Nephron progenitor cell (in vitro differentiated cells): ENCODE data around the gene SIGLEC10.
"Not testable (repeated sequence)": the region's sequence is repeated elsewhere in the genome, so short reads cannot be mapped to it uniquely, and the experiment has no call there.

Source experiments
- DNase-seq: peaks from one replicate; pipeline ENCODE4 v3.0.0; 2021
- H3K27ac Mint-ChIP-seq: 2 replicates; pipeline ENCODE4 v1.8.0; 2021; ENCODE audit warnings: mild to moderate bottlenecking, moderate library complexity, mixed read lengths
- H3K27me3 Mint-ChIP-seq: 2 replicates; pipeline ENCODE4 v1.8.0; 2021; ENCODE audit warnings: mild to moderate bottlenecking, low read depth, mixed read lengths; ENCODE audit not compliant: poor library complexity
- H3K36me3 Mint-ChIP-seq: 2 replicates; pipeline ENCODE4 v1.8.0; 2021; ENCODE audit warnings: low read depth, mixed read lengths
- H3K4me1 Mint-ChIP-seq: 2 replicates; pipeline ENCODE4 v1.8.0; 2021; ENCODE audit warnings: mixed read lengths
- H3K4me3 Mint-ChIP-seq: 2 replicates; pipeline ENCODE4 v1.8.0; 2021; ENCODE audit warnings: mild to moderate bottlenecking, moderate library complexity, mixed read lengths
- H3K9me3 Mint-ChIP-seq: 2 replicates; pipeline ENCODE4 v1.8.0; 2021; ENCODE audit warnings: mild to moderate bottlenecking, moderate library complexity, mixed read lengths
- TF ChIP-seq, protein P1 (sequence below): fragments of 200-600 bp; sonication (generic); IDR thresholded peaks from 2 replicates; pipeline ENCODE4 v1.5.0; 2021; ENCODE audit warnings: antibody characterized with exemption

SIGLEC10 gene

DNA sequence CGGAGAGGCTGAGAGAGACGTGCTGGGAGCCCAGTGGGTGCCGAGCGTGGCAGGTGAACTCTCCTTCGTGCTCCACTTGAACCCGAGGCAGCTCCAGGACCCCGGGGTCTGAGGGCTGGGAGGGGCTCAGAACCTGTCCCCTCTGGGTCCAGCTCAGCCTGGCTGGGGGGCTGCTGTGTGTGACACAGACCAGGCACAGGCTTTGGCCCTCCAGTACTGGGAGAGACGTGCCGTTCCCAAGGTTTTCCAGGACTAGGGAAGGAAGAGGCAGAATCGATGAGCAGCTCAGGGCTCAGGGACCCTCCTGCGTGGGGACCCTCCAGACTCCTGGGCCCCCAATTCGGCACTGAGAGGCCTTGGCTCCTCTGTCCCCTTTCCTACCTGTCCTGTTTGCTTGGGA is 2.3 kb downstream of the SIGLEC10 start:
- DNase-seq = no peak

DNA sequence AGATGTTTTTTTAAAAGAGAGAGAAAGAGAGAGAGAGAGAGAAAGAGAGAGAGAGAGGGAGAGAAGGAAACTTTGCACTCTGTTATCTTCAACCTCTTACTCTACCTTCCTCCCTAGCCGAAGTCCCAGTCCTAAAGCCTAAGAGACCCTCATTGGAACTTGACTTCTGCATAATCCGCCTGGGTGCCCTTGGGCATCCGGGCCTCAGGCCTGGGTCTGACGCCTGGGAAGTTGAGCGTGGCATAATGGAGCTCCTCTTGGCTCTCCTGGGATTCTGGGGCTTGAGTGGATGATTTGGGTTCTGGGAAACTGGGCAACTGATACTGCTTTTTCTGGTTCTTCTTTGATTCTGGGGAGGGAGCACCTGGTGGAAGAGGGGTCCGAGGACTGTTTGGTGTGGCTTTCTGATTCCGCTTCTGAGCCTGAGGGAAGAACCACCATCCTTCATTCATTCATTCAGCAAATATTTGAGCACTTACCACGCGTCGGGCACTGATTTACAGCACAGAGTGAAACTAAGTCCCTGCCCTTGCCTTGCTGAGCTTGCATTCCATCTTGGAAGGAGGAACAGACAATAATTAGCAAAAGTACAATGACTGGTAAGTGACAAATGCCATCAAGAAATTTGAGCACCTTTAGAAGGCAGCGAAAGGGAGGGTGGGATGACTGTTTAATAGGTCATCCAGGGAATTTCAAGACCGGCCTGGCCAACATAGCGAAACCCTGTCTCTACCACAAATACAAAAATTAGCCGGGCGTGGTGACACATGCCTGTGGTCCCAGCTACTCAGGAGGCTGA is 6.3 kb downstream of the SIGLEC10 start:
- DNase-seq = no peak
- peak overlapping the region; percentile 40 for H3K27ac Mint-ChIP-seq
- peaks cover 5% of the 10 kb centered on the region for H3K27me3 Mint-ChIP-seq
- H3K9me3 Mint-ChIP-seq = peaks cover 9% of the 10 kb centered on the region
- H3K4me3 Mint-ChIP-seq = no peak overlapping the region
- H3K4me1 Mint-ChIP-seq = peaks cover 4% of the 10 kb centered on the region
- TF ChIP-seq, protein P1, sequence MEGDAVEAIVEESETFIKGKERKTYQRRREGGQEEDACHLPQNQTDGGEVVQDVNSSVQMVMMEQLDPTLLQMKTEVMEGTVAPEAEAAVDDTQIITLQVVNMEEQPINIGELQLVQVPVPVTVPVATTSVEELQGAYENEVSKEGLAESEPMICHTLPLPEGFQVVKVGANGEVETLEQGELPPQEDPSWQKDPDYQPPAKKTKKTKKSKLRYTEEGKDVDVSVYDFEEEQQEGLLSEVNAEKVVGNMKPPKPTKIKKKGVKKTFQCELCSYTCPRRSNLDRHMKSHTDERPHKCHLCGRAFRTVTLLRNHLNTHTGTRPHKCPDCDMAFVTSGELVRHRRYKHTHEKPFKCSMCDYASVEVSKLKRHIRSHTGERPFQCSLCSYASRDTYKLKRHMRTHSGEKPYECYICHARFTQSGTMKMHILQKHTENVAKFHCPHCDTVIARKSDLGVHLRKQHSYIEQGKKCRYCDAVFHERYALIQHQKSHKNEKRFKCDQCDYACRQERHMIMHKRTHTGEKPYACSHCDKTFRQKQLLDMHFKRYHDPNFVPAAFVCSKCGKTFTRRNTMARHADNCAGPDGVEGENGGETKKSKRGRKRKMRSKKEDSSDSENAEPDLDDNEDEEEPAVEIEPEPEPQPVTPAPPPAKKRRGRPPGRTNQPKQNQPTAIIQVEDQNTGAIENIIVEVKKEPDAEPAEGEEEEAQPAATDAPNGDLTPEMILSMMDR = no peak
- peaks cover 3% of the 10 kb centered on the region for H3K36me3 Mint-ChIP-seq

More for the DNA sequence above, 2.3 kb downstream of the SIGLEC10 start:
- Mint-ChIP-seq H3K9me3 (no peaks in the 10 kb centered on the region), H3K27me3 (peaks cover 8% of the 10 kb centered on the region), H3K27ac (no peak overlapping the region), H3K4me3 (no peak overlapping the region), H3K4me1 (no peaks in the 10 kb centered on the region), H3K36me3 (no peaks in the 10 kb centered on the region)
- TF ChIP-seq, protein P1 = no peak

DNA sequence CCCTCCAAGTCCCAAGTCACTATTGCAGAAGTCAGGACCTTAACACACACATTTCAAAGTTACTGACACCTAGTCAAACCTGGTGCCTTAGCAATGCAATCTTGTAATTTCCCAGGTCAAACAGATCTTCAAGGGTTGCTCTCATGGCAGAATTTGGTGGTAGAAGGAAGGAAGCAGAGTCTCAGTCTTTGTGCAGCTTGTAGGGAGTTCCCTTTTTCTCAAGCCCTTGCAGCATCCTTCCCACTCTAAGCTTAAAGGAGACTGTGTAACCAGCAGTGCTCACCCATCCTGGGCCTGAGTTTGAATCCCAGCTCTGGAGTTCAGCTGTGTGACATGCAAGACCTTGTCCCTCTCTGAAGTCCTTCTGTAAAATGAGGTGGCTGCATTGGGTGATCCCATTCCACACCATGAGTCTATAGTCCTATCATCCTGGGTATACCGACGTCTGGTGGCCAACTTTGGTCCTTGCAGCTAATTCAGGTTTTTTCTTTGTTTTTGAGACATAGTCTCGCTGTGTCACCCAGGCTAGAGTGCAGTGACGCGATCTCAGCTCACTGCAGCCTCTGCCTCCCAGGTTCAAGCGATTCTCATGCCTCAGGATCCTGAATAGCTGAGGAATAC is 9.8 kb downstream of the SIGLEC10 start:
- H3K27ac Mint-ChIP-seq = peak overlapping the region; percentile 22
- TF ChIP-seq, protein P1 = peak; percentile 50
- H3K4me1 Mint-ChIP-seq = peaks cover 4% of the 10 kb centered on the region
- H3K9me3 Mint-ChIP-seq = peaks cover 37% of the 10 kb centered on the region
- H3K4me3 Mint-ChIP-seq = no peak overlapping the region
- peaks cover 6% of the 10 kb centered on the region for H3K27me3 Mint-ChIP-seq
- no peak for DNase-seq
- H3K36me3 Mint-ChIP-seq = peaks cover 26% of the 10 kb centered on the region

DNA sequence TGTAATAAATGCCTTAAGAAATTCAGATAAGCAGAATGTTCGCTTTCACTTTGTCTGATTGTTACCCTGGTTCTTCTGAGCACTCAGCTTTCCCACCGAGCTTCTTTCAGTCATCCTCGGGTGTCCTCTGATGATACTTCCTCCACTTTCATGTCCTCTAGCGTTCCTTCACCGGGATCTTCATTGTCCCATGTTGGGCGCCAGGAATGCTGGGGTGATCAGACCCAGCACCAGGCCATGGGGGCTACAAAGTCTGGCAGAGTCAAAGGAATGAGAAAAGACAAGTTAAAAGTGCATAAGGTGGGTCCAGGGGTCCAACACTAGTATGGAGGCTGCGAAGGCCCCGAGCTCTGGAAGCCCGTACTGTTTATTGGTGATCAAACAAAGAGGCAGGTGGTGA is 15.3 kb downstream of the SIGLEC10 start:
- peaks cover 13% of the 10 kb centered on the region for H3K4me1 Mint-ChIP-seq
- peaks cover 51% of the 10 kb centered on the region for H3K36me3 Mint-ChIP-seq
- no peak overlapping the region for H3K4me3 Mint-ChIP-seq
- H3K27me3 Mint-ChIP-seq = peaks cover 6% of the 10 kb centered on the region
- peaks cover 60% of the 10 kb centered on the region for H3K9me3 Mint-ChIP-seq
- H3K27ac Mint-ChIP-seq = no peak overlapping the region
- no peak for DNase-seq
- TF ChIP-seq, protein P1 = no peak

DNA sequence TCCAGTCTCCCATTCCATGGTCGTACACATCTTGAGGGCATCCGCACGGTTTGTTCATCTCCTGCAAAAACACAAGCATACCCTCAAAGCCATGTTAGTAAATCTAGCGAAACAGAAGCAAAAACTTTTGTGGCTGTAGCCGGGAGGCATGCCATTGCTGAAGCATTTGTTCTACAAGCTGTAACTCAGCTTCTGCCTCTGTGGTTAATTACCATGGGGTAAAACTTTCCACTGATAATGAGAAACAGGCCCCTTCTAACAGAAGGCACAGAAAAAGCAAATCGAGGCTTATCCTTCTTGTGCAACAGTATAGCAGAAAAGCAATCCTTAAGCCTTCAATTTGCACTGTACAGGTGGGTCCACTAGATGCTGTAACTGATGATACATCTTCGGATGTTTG is 17.5 kb downstream of the SIGLEC10 start:
- H3K9me3 Mint-ChIP-seq = peaks cover 49% of the 10 kb centered on the region
- not testable (repeated sequence) for DNase-seq, H3K4me3 Mint-ChIP-seq, H3K27me3 Mint-ChIP-seq, H3K27ac Mint-ChIP-seq
- H3K36me3 Mint-ChIP-seq = peaks cover 42% of the 10 kb centered on the region
- H3K4me1 Mint-ChIP-seq = peaks cover 21% of the 10 kb centered on the region

DNA sequence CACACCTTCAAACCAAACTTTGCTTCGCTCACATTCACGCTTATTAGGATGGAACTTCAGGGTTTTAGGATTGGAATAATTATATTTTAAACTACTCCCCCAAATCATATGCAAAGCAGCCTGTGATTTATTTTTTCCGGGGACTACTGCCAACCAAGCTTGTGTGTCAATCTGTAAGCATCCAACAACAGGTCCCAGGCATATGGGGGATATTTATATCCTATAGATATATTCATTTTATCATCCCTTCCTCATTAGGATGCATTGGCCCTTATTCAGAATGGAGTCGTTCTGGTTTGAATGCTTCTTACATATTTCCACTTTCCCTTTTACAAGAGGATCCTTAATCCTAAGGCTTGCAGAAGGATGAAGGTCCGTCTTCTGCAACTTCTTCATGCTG is 18.2 kb downstream of the SIGLEC10 start:
- TF ChIP-seq, protein P1 = no peak
- Mint-ChIP-seq H3K4me1 (peaks cover 28% of the 10 kb centered on the region), H3K4me3 (no peak overlapping the region), H3K9me3 (peaks cover 44% of the 10 kb centered on the region), H3K27me3 (peaks cover 6% of the 10 kb centered on the region), H3K27ac (no peak overlapping the region), H3K36me3 (peaks cover 38% of the 10 kb centered on the region)
- DNase-seq = no peak
